Measurements from ENCODE around the gene FDXR. TPM values are rescaled to one million over a fixed set of nuclear protein-coding genes. Genes with fewer than 3 reads are reported as not detected.

Gene FDXR
- total RNA-seq, 1 donor from 2014 or later, result 16.0 TPM

DNA sequence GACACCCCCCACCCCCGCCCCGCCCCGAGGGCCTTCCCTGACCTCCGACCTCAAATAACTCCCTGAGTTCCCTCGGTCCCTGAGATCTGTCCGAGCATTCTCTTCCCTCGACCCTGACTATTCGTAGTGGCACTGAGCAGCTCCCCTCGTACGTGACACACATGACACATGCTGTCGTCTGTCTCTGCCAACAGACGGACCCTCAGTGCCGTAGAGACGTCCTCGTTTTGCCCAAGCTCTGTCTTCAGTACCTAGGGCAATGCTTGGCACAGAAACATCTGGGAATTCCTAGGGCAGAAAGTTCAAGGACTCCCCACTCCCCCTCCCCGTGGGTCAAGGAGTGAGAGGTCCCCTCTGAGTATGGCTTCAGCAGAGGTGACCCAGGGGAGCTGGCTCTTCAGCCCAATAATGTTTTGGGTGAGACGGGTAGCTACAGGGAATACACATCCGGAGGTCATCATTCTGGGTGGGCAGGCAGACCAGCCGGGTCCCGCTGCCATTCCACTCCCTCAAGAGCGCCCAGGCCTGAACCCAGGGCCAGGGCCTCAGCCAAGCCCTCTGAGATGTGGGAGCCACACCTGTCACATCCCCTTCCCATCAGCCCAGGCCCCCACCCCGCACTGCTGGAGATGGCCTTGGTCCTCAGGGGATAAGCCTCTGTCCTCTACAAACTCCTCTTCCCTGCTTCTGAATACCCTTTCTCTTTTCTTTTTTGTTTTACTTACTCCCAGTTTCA is 21.3 kb upstream of the FDXR start:
- intact Hi-C loops (cut with DNase I), result no loop called here
- no peaks in the 10 kb centered on the region for H3K36me3 ChIP-seq
- peaks cover 14% of the 10 kb centered on the region for H3K4me1 ChIP-seq
- no peak overlapping the region for H3K27ac ChIP-seq
- H3K9me3 ChIP-seq, result no peaks in the 10 kb centered on the region
- no peak for DNase-seq (ENCODE audit: extremely low spot score in 2 of 2)
- H3K27me3 ChIP-seq, result peaks cover 15% of the 10 kb centered on the region
- TF ChIP-seq POLR2AphosphoS5 (IDR thresholded peaks at IDR 0.05; ENCODE audit: insufficient read depth in 1 of 2, low read depth in 1 of 2) (no peak), POLR2A (IDR thresholded peaks at IDR 0.05) (no peak)
- TF ChIP-seq, protein P1, sequence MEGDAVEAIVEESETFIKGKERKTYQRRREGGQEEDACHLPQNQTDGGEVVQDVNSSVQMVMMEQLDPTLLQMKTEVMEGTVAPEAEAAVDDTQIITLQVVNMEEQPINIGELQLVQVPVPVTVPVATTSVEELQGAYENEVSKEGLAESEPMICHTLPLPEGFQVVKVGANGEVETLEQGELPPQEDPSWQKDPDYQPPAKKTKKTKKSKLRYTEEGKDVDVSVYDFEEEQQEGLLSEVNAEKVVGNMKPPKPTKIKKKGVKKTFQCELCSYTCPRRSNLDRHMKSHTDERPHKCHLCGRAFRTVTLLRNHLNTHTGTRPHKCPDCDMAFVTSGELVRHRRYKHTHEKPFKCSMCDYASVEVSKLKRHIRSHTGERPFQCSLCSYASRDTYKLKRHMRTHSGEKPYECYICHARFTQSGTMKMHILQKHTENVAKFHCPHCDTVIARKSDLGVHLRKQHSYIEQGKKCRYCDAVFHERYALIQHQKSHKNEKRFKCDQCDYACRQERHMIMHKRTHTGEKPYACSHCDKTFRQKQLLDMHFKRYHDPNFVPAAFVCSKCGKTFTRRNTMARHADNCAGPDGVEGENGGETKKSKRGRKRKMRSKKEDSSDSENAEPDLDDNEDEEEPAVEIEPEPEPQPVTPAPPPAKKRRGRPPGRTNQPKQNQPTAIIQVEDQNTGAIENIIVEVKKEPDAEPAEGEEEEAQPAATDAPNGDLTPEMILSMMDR (IDR thresholded peaks at IDR 0.05), result no peak
- H3K4me3 ChIP-seq, result peak overlapping the region in 1 of 2 donors; percentile 26

- Histone ChIP-seq H3K4me3 (peak within 1 kb of the TSS; percentile 26 to 27), H3K27ac (no peak within 1 kb of the TSS), H3K27me3 (peaks cover 15% of the 10 kb centered on the region), H3K4me1 (peaks cover 14% of the 10 kb centered on the region), H3K36me3 (no peaks in the 10 kb centered on the region), H3K9me3 (no peaks in the 10 kb centered on the region)
- TF ChIP-seq, protein P1 (IDR thresholded peaks at IDR 0.05), result no peak
- TF ChIP-seq POLR2A (IDR thresholded peaks at IDR 0.05) (no peak), POLR2AphosphoS5 (IDR thresholded peaks at IDR 0.05; ENCODE audit: insufficient read depth in 1 of 2, low read depth in 1 of 2) (no peak)
- intact Hi-C loops (cut with DNase I), result no loop called here
- no peak for DNase-seq (ENCODE audit: extremely low spot score in 2 of 2)
Measured at GRCh38 chr17:74892974-74893911, 20.4 kb upstream of the FDXR start, which contains the start of gene FADS6. Gene FADS6 (minus strand): TSS chr17:74893633. CDS start chr17:74893595, 38 bp downstream.

DNA sequence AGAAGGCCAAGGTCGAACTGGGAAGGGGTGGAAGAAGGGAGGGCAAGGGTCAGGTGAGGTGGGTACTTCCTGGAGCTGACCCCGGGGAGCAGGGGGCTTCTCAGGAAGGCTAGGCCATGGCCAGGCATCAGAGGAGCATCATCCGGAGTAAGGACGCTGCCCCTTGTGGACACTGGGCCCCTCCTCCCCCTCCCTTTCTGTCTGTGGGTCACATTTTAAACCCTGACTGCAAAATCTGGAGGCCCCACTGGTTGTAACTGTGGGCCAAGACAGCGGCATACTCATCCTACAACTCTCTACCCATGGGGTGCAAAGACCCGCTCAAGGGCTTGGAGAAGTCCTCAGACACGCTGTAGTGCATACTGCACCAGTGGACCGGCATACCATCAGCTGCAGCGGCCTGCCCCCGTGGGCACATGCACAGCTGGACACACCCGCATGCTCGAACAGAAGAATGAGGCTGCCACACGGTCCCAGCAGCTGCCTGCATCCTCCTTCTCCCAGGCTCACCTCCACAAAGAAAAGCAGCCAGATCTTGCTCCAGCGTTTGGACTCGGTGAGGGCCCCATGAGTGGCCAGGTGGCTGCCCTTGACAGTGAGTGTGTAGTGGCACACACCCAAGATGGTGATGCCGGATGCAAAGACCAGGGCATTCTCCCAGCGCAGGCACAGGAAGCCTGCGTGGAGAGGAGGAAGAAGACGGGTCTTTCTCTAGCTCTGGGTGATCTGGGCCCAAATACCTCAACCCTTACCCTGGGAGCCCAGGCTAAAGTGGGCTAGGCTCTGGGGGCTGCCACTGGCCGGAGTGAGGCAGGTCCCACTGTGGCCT is 19.4 kb upstream of the FDXR start:
- TF ChIP-seq, protein P1 (IDR thresholded peaks at IDR 0.05), result no peak
- TF ChIP-seq POLR2AphosphoS5 (IDR thresholded peaks at IDR 0.05; ENCODE audit: insufficient read depth in 1 of 2, low read depth in 1 of 2), result no peak
- no peak for TF ChIP-seq POLR2A (IDR thresholded peaks at IDR 0.05)
- Histone ChIP-seq H3K27ac (no peak overlapping the region), H3K9me3 (no peaks in the 10 kb centered on the region), H3K4me3 (no peak overlapping the region), H3K4me1 (peaks cover 14% of the 10 kb centered on the region), H3K27me3 (peaks cover 15% of the 10 kb centered on the region), H3K36me3 (no peaks in the 10 kb centered on the region)
- no peak for DNase-seq (ENCODE audit: extremely low spot score in 2 of 2)
- intact Hi-C loops (cut with DNase I), result no loop called here

DNA sequence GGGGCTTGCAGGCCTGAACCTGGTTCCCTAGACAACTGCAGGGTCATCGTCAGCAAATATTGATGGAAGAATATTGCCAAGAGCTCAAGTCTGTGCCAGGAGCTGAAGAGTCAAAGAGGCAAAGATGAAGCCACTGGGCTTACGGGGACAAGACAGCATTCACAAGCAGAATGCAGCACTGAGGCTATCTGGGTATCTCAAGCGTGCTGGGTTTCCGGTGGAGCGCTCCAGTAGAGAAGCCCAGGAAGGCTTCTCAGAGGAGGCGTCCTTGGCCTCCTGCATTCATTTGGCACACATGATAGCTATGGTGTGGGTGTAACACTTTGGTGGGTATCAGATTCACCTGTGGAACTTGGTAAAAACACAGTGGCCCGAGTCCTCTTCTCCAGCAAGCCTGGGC is 17.8 kb upstream of the FDXR start:
- intact Hi-C loops (cut with DNase I), result no loop called here
- DNase-seq (ENCODE audit: extremely low spot score in 2 of 2), result no peak
- H3K9me3 ChIP-seq, result no peaks in the 10 kb centered on the region
- no peaks in the 10 kb centered on the region for H3K36me3 ChIP-seq
- H3K4me1 ChIP-seq, result peaks cover 14% of the 10 kb centered on the region
- peaks cover 15% of the 10 kb centered on the region for H3K27me3 ChIP-seq
- no peak overlapping the region for H3K27ac ChIP-seq
- H3K4me3 ChIP-seq, result no peak overlapping the region
- TF ChIP-seq POLR2AphosphoS5 (IDR thresholded peaks at IDR 0.05; ENCODE audit: insufficient read depth in 1 of 2, low read depth in 1 of 2), result no peak
- no peak for TF ChIP-seq POLR2A (IDR thresholded peaks at IDR 0.05)
- TF ChIP-seq, protein P1 (IDR thresholded peaks at IDR 0.05), result no peak

All from vagina (tissue), 2 donors.